Muscle layer of duodenum (tissue), 2 donors: ENCODE results near the gene EEIG2.
A peak's percentile ranks its signal among the peaks of the same experiment; 100 is the strongest.

Source experiments
- H3K27ac ChIP-seq: one replicate; pipeline ENCODE4 v1.7.0; 2013; ENCODE audit warnings: mild to moderate bottlenecking, low read length
- H3K27me3 ChIP-seq: one replicate; pipeline ENCODE4 v1.7.0; 2013; ENCODE audit warnings: low read depth, mild to moderate bottlenecking, control low read depth, low read length
- H3K36me3 ChIP-seq, 2 donors: one replicate each; pipeline ENCODE4 v1.7.0; 2013; ENCODE audit warnings: low read length in 2 of 2, control low read depth in 1 of 2, mild to moderate bottlenecking in 1 of 2; ENCODE audit not compliant: insufficient read depth in 2 of 2, control insufficient read depth in 1 of 2
- H3K4me1 ChIP-seq, 2 donors: one replicate each; pipeline ENCODE4 v1.7.0; 2013; ENCODE audit warnings: low read length in 2 of 2, mild to moderate bottlenecking in 2 of 2, control low read depth in 1 of 2, moderate library complexity in 1 of 2; ENCODE audit not compliant: insufficient read depth in 2 of 2, control insufficient read depth in 1 of 2
- H3K4me3 ChIP-seq, 2 donors: one replicate each; pipeline ENCODE4 v1.7.0; 2013; ENCODE audit warnings: low read length in 2 of 2, low read depth in 1 of 2, mild to moderate bottlenecking in 1 of 2
- H3K9me3 ChIP-seq, 2 donors: one replicate each; pipeline ENCODE4 v1.7.0; 2013; ENCODE audit warnings: low read length in 2 of 2, control low read depth in 1 of 2, mild to moderate bottlenecking in 1 of 2; ENCODE audit not compliant: control insufficient read depth in 1 of 2
- donor health status: healthy.

The EEIG2 gene

DNA sequence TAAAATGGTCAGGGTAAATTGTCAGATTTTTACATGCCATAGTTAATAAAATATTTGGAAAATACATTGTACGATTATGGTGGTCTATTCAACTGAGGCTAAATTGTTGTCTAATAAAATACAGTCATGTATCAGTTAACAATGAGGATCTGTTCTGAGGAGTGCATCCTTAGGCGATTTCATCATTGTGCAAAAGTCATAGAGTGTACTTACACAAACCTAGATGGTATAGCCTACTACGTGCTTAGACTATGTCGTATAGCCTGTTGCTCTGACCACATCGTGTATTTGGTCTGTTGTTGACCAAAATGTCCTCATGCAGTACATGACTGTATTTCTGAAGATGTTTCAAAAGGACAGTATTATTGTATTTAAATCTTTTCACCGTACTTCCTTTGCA lies 5.2 kb downstream of the EEIG2 start:
- H3K27ac ChIP-seq = no peak overlapping the region
- H3K27me3 ChIP-seq = no peaks in the 10 kb centered on the region
- H3K36me3 ChIP-seq = peaks cover 0 to 5% of the 10 kb centered on the region in 2 donors
- peaks cover 4 to 17% of the 10 kb centered on the region in 2 donors for H3K4me1 ChIP-seq
- no peaks in the 10 kb centered on the region for H3K9me3 ChIP-seq
- no peak overlapping the region for H3K4me3 ChIP-seq

DNA sequence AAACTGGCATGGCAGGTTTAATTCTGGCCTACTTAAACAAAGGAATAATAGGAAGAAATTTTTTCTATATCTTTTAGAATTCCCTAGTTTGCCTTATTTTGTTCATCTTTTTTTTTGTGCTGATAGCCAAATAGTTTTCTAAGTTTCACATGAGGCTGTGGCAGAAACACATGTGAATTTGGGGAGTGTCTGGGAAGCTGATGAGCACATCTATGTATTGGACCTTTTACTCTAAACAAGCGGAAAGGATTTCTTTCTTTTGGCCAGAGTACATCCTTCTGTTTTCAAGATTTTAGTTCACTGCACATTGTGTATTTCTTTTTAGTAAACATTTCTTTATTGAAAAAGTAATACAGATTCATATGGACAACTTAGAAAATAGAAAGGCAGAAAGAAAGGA lies 5.6 kb downstream of the EEIG2 start:
- Histone ChIP-seq H3K27me3 (no peaks in the 10 kb centered on the region), H3K36me3 (peaks cover 0 to 5% of the 10 kb centered on the region in 2 donors), H3K4me3 (no peak overlapping the region), H3K9me3 (no peaks in the 10 kb centered on the region), H3K4me1 (peaks cover 4 to 20% of the 10 kb centered on the region in 2 donors), H3K27ac (no peak overlapping the region)

DNA sequence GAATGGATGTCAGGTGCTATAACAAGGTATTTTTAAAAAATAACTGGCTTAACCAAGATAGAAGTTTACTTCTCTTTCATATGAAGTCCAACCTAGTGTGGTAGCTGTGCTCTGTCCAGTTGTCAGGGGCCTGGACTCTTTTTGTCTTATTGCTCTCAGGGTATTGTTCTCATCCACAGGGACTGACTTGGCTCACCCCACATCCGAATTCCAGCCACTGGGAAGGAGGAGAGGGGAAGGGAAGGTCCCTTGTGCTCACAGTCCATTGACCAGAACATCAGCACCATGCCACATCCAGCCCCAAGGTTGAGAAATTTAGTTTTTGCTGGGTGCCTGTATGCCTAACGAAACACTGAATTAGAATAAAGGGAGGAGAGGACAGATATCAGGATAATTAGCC lies 8.7 kb downstream of the EEIG2 start:
- H3K4me1 ChIP-seq = peaks cover 4 to 8% of the 10 kb centered on the region in 2 donors
- H3K4me3 ChIP-seq = no peak overlapping the region
- no peaks in the 10 kb centered on the region for H3K27me3 ChIP-seq
- no peaks in the 10 kb centered on the region for H3K9me3 ChIP-seq
- no peak overlapping the region for H3K27ac ChIP-seq
- H3K36me3 ChIP-seq = peaks cover 0 to 5% of the 10 kb centered on the region in 2 donors

DNA sequence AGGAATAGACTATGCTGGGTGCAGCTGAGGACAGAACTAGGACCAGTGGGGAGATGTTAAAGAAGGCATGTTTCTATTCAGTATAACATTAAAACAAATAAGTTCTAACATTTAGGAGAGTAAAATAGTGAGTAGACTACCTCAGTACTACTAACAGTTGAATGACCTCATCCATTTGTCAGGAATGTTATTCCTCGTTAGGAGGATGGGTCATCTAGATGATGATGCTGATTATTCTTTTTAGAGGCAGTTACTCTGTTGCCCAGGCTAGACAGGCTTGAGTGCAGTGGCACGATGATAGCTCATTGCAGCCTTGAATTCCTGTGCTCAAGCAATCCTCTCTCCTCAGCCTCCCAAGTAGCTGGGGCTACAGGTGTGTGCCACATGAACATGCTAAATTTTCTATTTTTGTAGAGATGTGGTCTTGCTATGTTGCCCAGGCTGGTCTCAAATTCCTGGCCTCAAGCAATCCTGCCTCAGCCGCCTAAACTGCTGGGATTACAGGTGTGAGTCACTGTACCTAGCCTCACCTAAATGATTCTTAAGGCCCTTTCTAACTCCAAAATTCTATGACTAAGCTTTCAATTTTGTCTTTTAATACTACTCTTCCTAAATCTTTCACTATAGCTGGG lies 9.3 kb downstream of the EEIG2 start:
- Histone ChIP-seq H3K27me3 (no peaks in the 10 kb centered on the region), H3K27ac (no peak overlapping the region), H3K36me3 (peaks cover 0 to 5% of the 10 kb centered on the region in 2 donors), H3K4me1 (peaks cover 0 to 8% of the 10 kb centered on the region in 2 donors), H3K9me3 (no peaks in the 10 kb centered on the region), H3K4me3 (no peak overlapping the region)

GRCh38 chr1:108570128-108570527 lies 10.2 kb downstream of the EEIG2 start:
- H3K27ac ChIP-seq = no peak overlapping the region
- H3K27me3 ChIP-seq = no peaks in the 10 kb centered on the region
- no peaks in the 10 kb centered on the region for H3K9me3 ChIP-seq
- H3K4me3 ChIP-seq = no peak overlapping the region
- peaks cover 0 to 5% of the 10 kb centered on the region in 2 donors for H3K36me3 ChIP-seq
- H3K4me1 ChIP-seq = peaks cover under 1 to 8% of the 10 kb centered on the region in 2 donors

DNA sequence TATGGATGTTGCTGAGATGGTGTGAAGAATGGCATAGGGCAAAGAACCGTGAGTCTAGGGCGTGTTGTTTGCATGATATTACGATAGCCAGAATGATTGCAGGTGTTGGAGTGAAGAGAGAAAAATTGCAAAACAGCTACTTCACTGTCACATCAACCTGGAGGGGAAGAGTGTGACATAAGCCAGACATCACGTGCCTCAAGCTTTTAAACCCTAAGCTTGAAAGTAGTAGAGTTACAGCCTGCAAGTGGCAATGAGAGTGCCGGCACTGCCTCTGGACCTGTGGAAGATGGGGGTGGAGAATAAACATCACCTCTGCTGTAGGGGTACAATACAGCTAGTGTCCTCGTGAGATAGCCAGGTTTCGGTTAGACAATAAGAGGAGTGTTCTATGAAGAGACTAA lies 11.1 kb downstream of the EEIG2 start:
- H3K36me3 ChIP-seq = peaks cover 0 to 5% of the 10 kb centered on the region in 2 donors
- H3K4me3 ChIP-seq = no peak overlapping the region
- H3K9me3 ChIP-seq = no peaks in the 10 kb centered on the region
- H3K27me3 ChIP-seq = no peaks in the 10 kb centered on the region
- peaks cover 6 to 8% of the 10 kb centered on the region in 2 donors for H3K4me1 ChIP-seq
- no peak overlapping the region for H3K27ac ChIP-seq

DNA sequence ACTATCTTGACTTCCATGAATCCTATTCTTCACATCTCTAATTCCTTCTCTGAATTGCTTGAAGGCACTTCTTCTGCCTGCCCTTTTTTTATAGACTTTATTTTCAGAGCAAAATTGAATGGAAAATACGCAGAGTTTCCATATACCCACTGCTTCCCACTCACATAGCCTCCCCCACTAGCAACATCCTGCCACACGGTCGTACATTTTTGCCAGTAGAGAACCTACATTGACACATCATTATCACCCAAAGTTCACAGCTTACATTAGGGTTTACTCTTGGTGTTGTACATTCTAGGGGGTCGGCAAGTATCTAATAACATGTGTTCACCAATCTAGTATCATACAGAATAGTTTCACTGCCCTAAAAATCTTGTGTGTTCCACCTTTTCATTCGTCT lies 12.3 kb downstream of the EEIG2 start:
- no peak overlapping the region for H3K27ac ChIP-seq
- H3K4me3 ChIP-seq = no peak overlapping the region
- no peaks in the 10 kb centered on the region for H3K9me3 ChIP-seq
- H3K36me3 ChIP-seq = peaks cover 0 to 5% of the 10 kb centered on the region in 2 donors
- no peaks in the 10 kb centered on the region for H3K27me3 ChIP-seq
- H3K4me1 ChIP-seq = peaks cover 6 to 8% of the 10 kb centered on the region in 2 donors

DNA sequence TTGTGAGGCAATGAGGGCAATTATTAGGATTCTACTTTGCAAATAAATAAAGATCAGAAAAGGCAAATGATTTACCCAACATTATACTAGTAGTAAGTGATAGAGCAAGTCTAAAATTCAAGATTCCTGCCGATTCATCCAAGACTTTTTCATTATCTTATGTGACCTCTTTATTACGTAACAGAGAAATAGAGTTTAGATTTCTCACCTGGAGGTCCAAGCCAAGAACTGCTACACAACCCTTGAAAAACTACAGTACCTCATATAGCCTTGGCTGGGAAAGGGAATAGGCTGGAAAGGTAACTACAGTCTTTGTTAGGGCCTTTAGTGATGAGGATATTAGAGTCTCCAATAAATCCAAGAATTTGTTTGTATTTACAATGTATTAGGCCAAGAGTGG lies 13.3 kb downstream of the EEIG2 start:
- Histone ChIP-seq H3K27ac (no peak overlapping the region), H3K4me1 (peaks cover 6 to 8% of the 10 kb centered on the region in 2 donors), H3K9me3 (no peaks in the 10 kb centered on the region), H3K27me3 (no peaks in the 10 kb centered on the region), H3K4me3 (no peak overlapping the region), H3K36me3 (peaks cover 0 to 5% of the 10 kb centered on the region in 2 donors)

- peaks cover 6 to 8% of the 10 kb centered on the region in 2 donors for H3K4me1 ChIP-seq
- no peak overlapping the region for H3K27ac ChIP-seq
- H3K27me3 ChIP-seq = no peaks in the 10 kb centered on the region
- H3K9me3 ChIP-seq = no peaks in the 10 kb centered on the region
- H3K4me3 ChIP-seq = no peak overlapping the region
- H3K36me3 ChIP-seq = peaks cover 0 to under 1% of the 10 kb centered on the region in 2 donors
Measured at GRCh38 chr1:108574008-108574407, 14.1 kb downstream of the EEIG2 start.

GRCh38 chr1:108575375-108575774 lies 15.5 kb downstream of the EEIG2 start:
- H3K4me1 ChIP-seq = peaks cover 4 to 6% of the 10 kb centered on the region in 2 donors
- no peaks in the 10 kb centered on the region for H3K27me3 ChIP-seq
- H3K9me3 ChIP-seq = peaks cover 0 to under 1% of the 10 kb centered on the region in 2 donors
- H3K27ac ChIP-seq = peak overlapping the region; percentile 19
- no peak overlapping the region for H3K4me3 ChIP-seq
- no peaks in the 10 kb centered on the region for H3K36me3 ChIP-seq

DNA sequence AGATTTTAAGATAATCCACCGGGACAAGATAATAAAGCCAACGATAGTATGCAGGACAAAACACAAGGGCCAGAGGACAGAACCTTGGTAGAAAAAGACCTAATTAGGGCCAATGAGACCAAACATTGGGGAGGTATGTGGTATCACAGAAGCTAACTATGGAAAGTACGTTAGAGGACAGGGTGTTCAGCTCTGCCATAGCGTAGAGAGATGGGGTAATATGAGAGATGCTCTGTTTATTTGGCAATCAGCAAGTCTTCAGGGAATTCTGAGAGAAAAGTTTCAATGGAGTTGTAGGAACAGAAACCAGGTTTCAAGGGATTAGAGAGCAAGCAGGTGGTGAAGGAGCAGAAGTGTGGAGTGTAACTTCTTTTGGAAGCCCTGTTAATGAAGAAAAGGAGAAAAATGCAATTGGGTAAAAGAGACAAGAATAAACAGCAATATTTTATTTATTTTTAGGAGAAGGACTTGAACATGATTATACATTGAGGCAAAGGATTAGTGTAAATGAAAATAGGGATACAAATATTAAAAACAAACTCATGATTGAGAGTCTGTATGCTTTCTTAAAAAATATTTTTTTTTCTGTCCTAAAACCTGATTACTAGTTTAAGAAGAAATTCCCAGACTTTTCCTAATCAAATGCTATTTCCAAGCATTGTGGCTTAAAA lies 24.0 kb downstream of the EEIG2 start:
- H3K27ac ChIP-seq = peak overlapping the region; percentile 62

More for the DNA sequence above, 24.0 kb downstream of the EEIG2 start:
- Histone ChIP-seq H3K27me3 (no peaks in the 10 kb centered on the region), H3K4me1 (peaks cover 7 to 13% of the 10 kb centered on the region in 2 donors), H3K36me3 (no peaks in the 10 kb centered on the region), H3K9me3 (peaks cover 5% of the 10 kb centered on the region in 2 donors), H3K4me3 (no peak overlapping the region)
